SU-DHL-6 (cell line): ENCODE results near the gene RPTOR.

Experiments used
- H2AFZ ChIP-seq: fragments of 200-600 bp; sonication (generic); 2 replicates; pipeline ENCODE4 v1.6.1; 2014; ENCODE audit warnings: low read depth, mild to moderate bottlenecking, moderate library complexity, mixed read lengths, antibody characterized with exemption, low read length; ENCODE audit not compliant: severe bottlenecking
- H3F3A ChIP-seq: fragments of 200-600 bp; shearing (Covaris generic); 2 replicates; pipeline ENCODE4 v1.6.0; 2016; ENCODE audit warnings: antibody characterized with exemption, mild to moderate bottlenecking; ENCODE audit not compliant: insufficient read depth
- H3K27ac ChIP-seq: fragments of 200-600 bp; sonication (generic); 2 replicates; pipeline ENCODE4 v1.5.1; 2016; ENCODE audit warnings: low read depth, mild to moderate bottlenecking, low read length, moderate library complexity, mixed read lengths
- H3K27me3 ChIP-seq: fragments of 200-600 bp; sonication (generic), shearing (Covaris generic); 2 replicates; pipeline ENCODE4 v1.6.0; 2014; ENCODE audit warnings: mild to moderate bottlenecking, low read length
- H3K36me3 ChIP-seq: fragments of 200-600 bp; sonication (generic); 2 replicates; pipeline ENCODE4 v1.6.1; 2014; ENCODE audit warnings: mild to moderate bottlenecking, low read length, mixed read lengths
- H3K4me2 ChIP-seq: fragments of 300-600, 200-600 bp; shearing (Covaris generic), sonication (generic); 2 replicates; pipeline ENCODE4 v1.6.0; 2014; ENCODE audit warnings: low read length, low read depth, mild to moderate bottlenecking; ENCODE audit not compliant: poor library complexity, severe bottlenecking
- H3K4me3 ChIP-seq: fragments of 200-600 bp; sonication (generic); 2 replicates; pipeline ENCODE4 v1.5.1; 2014; ENCODE audit warnings: antibody characterized with exemption, low read length, mild to moderate bottlenecking, mixed read lengths; ENCODE audit not compliant: insufficient read depth, poor library complexity, severe bottlenecking
- H3K79me2 ChIP-seq: fragments of 200-600 bp; sonication (generic); 2 replicates; pipeline ENCODE4 v1.6.1; 2014; ENCODE audit warnings: mild to moderate bottlenecking, low read length, moderate library complexity; ENCODE audit not compliant: insufficient read depth
- H3K9ac ChIP-seq: fragments of 200-600 bp; sonication (generic); 2 replicates; pipeline ENCODE4 v1.7.0; 2014; ENCODE audit warnings: mild to moderate bottlenecking, low read length
- H3K9me2 ChIP-seq: fragments of 200-600 bp; sonication (generic); replicated peaks from 2 replicates; pipeline ENCODE4 v1.6.1; 2014; ENCODE audit warnings: low read length; ENCODE audit not compliant: insufficient read depth
- H3K9me3 ChIP-seq: fragments of 200-600 bp; sonication (generic); 2 replicates; pipeline ENCODE4 v1.6.1; 2014; ENCODE audit warnings: low read length, mixed read lengths; ENCODE audit not compliant: insufficient read depth
- H4K20me1 ChIP-seq: fragments of 200-600 bp; sonication (generic); 2 replicates; pipeline ENCODE4 v1.6.1; 2014; ENCODE audit warnings: low read depth, mild to moderate bottlenecking, antibody characterized with exemption, low read length, moderate library complexity, mixed read lengths
- EZH2phosphoT487 ChIP-seq: fragments of 200-600 bp; sonication (generic), shearing (Covaris generic); conservative IDR thresholded peaks from 2 replicates; pipeline ENCODE4 v1.6.1; 2018; ENCODE audit warnings: mild to moderate bottlenecking, antibody characterized with exemption, low read length, moderate library complexity, mixed read lengths
- TF ChIP-seq, protein P1 (sequence below): fragments of 200-600 bp; sonication (generic); IDR thresholded peaks from one replicate; pipeline ENCODE4 v1.5.1; 2017; ENCODE audit warnings: antibody characterized with exemption, mild to moderate bottlenecking, low read length, moderate library complexity; ENCODE audit not compliant: insufficient read depth, poor library complexity, severe bottlenecking

RPTOR gene

DNA sequence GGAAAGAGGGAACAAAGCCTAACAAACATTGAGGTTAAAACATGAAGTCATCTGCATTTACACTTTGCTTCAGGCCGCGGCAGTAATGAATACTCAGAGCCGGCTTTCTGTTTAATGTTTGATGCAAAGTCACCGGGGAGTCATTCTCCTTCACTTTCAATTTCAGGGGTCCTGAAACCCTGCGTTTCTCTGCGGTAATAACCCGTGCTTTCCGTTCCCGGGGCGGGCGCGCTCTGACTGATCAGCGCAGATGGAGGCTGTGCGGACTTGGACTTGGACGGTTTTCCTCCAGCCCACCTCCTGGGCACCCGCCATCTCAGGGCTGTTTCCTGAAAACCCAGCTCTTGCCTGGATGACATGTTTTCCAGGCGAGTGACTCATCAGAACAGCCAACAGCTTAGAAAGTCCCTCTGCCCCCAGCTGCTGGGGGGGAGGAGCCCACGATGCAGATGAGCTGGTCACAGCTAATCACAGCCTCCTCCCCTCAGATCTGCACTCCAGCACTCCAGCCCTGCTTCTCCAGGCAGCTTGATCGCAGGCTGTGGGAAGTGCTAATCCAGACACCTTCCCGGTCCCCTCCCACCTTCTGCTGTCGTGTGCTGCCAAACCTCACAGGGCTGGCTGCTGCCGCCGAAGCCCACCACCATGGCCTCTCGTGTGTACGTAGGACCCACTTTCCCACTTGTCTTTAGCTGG is 288.4 kb downstream of the RPTOR start:
- H3K36me3 ChIP-seq = no peaks in the 10 kb centered on the region
- no peak for TF ChIP-seq EZH2phosphoT487
- TF ChIP-seq, protein P1, sequence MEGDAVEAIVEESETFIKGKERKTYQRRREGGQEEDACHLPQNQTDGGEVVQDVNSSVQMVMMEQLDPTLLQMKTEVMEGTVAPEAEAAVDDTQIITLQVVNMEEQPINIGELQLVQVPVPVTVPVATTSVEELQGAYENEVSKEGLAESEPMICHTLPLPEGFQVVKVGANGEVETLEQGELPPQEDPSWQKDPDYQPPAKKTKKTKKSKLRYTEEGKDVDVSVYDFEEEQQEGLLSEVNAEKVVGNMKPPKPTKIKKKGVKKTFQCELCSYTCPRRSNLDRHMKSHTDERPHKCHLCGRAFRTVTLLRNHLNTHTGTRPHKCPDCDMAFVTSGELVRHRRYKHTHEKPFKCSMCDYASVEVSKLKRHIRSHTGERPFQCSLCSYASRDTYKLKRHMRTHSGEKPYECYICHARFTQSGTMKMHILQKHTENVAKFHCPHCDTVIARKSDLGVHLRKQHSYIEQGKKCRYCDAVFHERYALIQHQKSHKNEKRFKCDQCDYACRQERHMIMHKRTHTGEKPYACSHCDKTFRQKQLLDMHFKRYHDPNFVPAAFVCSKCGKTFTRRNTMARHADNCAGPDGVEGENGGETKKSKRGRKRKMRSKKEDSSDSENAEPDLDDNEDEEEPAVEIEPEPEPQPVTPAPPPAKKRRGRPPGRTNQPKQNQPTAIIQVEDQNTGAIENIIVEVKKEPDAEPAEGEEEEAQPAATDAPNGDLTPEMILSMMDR = no peak
- H3K79me2 ChIP-seq = no peaks in the 10 kb centered on the region

DNA sequence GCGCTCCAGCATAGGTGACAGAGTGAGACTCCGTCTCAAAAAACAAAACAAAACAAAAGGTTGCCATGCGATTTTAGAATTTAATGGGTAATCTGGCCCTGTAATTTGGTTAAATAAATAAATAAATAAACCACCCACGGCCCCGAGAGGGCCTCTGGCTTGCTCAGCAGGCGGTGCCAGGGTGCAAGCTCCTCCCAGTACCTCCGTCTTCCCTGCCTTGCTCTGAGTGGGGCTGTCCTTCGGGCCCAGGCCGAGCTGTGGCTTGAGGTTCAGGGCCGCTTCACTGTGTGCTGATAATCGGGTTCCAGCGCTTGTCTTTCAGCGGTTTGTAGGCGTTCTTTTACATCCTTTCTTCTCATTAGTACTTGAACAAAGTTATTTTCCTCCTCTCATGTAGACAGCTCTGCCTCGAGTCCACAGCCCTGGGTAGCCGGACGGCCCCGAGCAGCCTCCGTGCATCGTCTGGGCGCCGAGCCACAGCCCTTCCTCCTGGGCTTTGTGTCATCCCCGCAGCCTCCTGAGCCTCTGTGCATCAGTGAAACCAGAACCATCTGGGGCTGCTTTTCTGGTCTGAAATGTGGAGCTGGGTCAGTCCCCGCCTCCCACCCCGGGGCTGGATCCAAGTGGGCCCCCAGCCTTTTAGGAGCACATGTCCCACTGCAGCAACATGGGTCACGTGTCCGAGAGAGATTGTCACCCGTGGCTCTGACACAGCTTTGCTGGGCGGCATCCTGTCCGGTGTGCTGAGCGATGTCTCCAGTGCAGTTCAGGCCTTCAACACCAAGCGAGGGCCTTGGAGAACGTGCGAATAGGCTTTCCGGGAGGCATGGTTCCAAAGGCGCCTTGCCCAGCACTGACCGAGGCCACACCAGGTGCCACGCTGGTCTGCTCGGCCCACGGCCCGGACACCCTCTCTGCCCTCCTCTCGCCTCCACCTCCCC is 289.6 kb downstream of the RPTOR start:
- H3K9me2 ChIP-seq = no peaks in the 10 kb centered on the region
- no peaks in the 10 kb centered on the region for H3F3A ChIP-seq
- no peak overlapping the region for H3K4me3 ChIP-seq
- H2AFZ ChIP-seq = no peak overlapping the region
- H3K9me3 ChIP-seq = no peaks in the 10 kb centered on the region
- no peaks in the 10 kb centered on the region for H4K20me1 ChIP-seq
- H3K4me2 ChIP-seq = no peak overlapping the region
- no peaks in the 10 kb centered on the region for H3K27me3 ChIP-seq
- TF ChIP-seq EZH2phosphoT487 = no peak
- TF ChIP-seq, protein P1 = no peak
- no peak overlapping the region for H3K27ac ChIP-seq
- no peak overlapping the region for H3K9ac ChIP-seq
- H3K79me2 ChIP-seq = no peaks in the 10 kb centered on the region
- no peaks in the 10 kb centered on the region for H3K36me3 ChIP-seq

More for the DNA sequence above, 288.4 kb downstream of the RPTOR start:
- H3K4me3 ChIP-seq = no peak overlapping the region
- no peaks in the 10 kb centered on the region for H3K9me2 ChIP-seq
- no peaks in the 10 kb centered on the region for H3K27me3 ChIP-seq
- no peak overlapping the region for H3K27ac ChIP-seq
- H3F3A ChIP-seq = no peaks in the 10 kb centered on the region
- H2AFZ ChIP-seq = no peak overlapping the region
- no peaks in the 10 kb centered on the region for H4K20me1 ChIP-seq
- no peaks in the 10 kb centered on the region for H3K9me3 ChIP-seq
- no peak overlapping the region for H3K4me2 ChIP-seq
- no peak overlapping the region for H3K9ac ChIP-seq

DNA sequence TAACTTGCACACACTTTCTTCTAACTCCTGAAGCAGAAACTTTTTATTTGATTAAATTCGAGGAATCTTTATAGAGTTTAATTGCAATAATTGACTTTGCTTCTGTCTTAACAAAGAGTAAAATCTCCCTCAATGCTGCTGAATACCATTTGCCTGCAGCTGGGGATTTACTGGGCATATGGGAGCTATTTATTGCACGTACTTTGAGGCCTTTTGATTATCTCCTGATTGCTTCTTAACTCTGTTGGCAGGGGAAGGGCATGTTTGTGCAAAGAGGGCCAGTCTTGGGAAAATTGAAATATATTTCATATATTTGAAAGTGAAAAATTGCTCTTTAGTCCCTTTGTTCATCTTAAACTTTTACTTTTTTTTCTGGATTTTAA is 290.2 kb downstream of the RPTOR start:
- Histone ChIP-seq H3K36me3 (no peaks in the 10 kb centered on the region), H3K27ac (no peak overlapping the region), H3K9me3 (no peaks in the 10 kb centered on the region), H3K79me2 (no peaks in the 10 kb centered on the region), H3K9ac (no peak overlapping the region), H2AFZ (no peak overlapping the region), H3K9me2 (no peaks in the 10 kb centered on the region), H3K27me3 (no peaks in the 10 kb centered on the region), H4K20me1 (no peaks in the 10 kb centered on the region), H3K4me2 (no peak overlapping the region), H3F3A (no peaks in the 10 kb centered on the region), H3K4me3 (no peak overlapping the region)
- no peak for TF ChIP-seq EZH2phosphoT487
- TF ChIP-seq, protein P1 = no peak
